Suprapubic skin (tissue), 3 donors: ENCODE data around the gene ADARB1.

Experiments
- CTCF ChIP-seq, 2 donors: fragments of 200-600 bp in 1 of 2; fragments of 450-650 bp in 1 of 2; sonication (generic) in 1 of 2; IDR thresholded peaks; one replicate each; pipeline ENCODE4 v1.5.1; 2016 to 2019; ENCODE audit warnings: antibody characterized with exemption in 2 of 2, mild to moderate bottlenecking in 1 of 2, moderate library complexity in 1 of 2
- POLR2A ChIP-seq, 2 donors: fragments of 450-650 bp; IDR thresholded peaks; one replicate each; pipeline ENCODE4 v1.6.1; 2017; ENCODE audit warnings: antibody characterized with exemption in 2 of 2, mild to moderate bottlenecking in 2 of 2, moderate library complexity in 2 of 2

- no peak for TF ChIP-seq CTCF (IDR thresholded peaks at IDR 0.05)
- TF ChIP-seq POLR2A (IDR thresholded peaks at IDR 0.05) = no peak
Measured at GRCh38 chr21:45256912-45257672, 182.7 kb downstream of the ADARB1 start.
